Cerebellar cortex (tissue), 1 donor: ENCODE results near the gene NANOGP8.
"Not testable (repeated sequence)": the region's sequence is repeated elsewhere in the genome, so short reads cannot be mapped to it uniquely, and the experiment has no call there.

Source experiments
- DNase-seq: peaks from one replicate; pipeline ENCODE4 v3.0.0-alpha.2; 2015; ENCODE audit warnings: low spot score

Gene NANOGP8

GRCh38 chr15:35095941-35096340 lies 10.8 kb upstream of the NANOGP8 start:
- no peak for DNase-seq

GRCh38 chr15:35092846-35093245 lies 7.8 kb upstream of the NANOGP8 start:
- DNase-seq = no peak

GRCh38 chr15:35092311-35092710 lies 7.2 kb upstream of the NANOGP8 start:
- DNase-seq = no peak

GRCh38 chr15:35090104-35090807 lies 5.2 kb upstream of the NANOGP8 start:
- DNase-seq = no peak

GRCh38 chr15:35089551-35089950 lies 4.5 kb upstream of the NANOGP8 start:
- DNase-seq = no peak

- DNase-seq = no peak
These were observed 3.2 kb upstream of the NANOGP8 start for GRCh38 chr15:35088329-35088728.

- no peak for DNase-seq
These were observed 2.7 kb upstream of the NANOGP8 start for GRCh38 chr15:35087759-35088158.

- not testable (repeated sequence) for DNase-seq
These were observed 2.4 kb downstream of the NANOGP8 start for GRCh38 chr15:35082371-35083348.

GRCh38 chr15:35081626-35082365 lies 3.3 kb downstream of the NANOGP8 start:
- DNase-seq = not testable (repeated sequence)

- DNase-seq = no peak
These were observed 4.9 kb downstream of the NANOGP8 start for GRCh38 chr15:35080226-35080625.

GRCh38 chr15:35078221-35078915 lies 6.7 kb downstream of the NANOGP8 start:
- peak; percentile 82 for DNase-seq

- peak; percentile 53 for DNase-seq
These were observed 14.0 kb downstream of the NANOGP8 start for GRCh38 chr15:35071106-35071505.

GRCh38 chr15:35068846-35069475 lies 16.1 kb downstream of the NANOGP8 start:
- DNase-seq = peak; percentile 91

GRCh38 chr15:35067496-35068347 lies 17.4 kb downstream of the NANOGP8 start:
- DNase-seq = peak; percentile 53

GRCh38 chr15:35066094-35066493 lies 19.0 kb downstream of the NANOGP8 start:
- peak; percentile 61 for DNase-seq

GRCh38 chr15:35064576-35065190 lies 20.4 kb downstream of the NANOGP8 start:
- no peak for DNase-seq

GRCh38 chr15:35062738-35063099 lies 22.4 kb downstream of the NANOGP8 start:
- no peak for DNase-seq

- peak; percentile 56 for DNase-seq
These were observed 23.0 kb downstream of the NANOGP8 start for GRCh38 chr15:35061825-35062737.
